HG03135 (cell line): ENCODE data around the gene REV1.
A peak's percentile ranks its signal among the peaks of the same experiment; 100 is the strongest.
"Not testable (repeated sequence)": the region's sequence is repeated elsewhere in the genome, so short reads cannot be mapped to it uniquely, and the experiment has no call there.

Experiments used
- ATAC-seq: cut with Tn5 transposase; IDR thresholded peaks from one replicate; pipeline ENCODE4 v1.9.1; 2021; ENCODE audit warnings: mild to moderate bottlenecking, moderate library complexity; ENCODE audit not compliant: unreplicated experiment

Gene REV1

GRCh38 chr2:99489761-99490622 is at the start of gene REV1:
REV1 (minus strand) TSS chr2:99490017; CDS start chr2:99464975, 25,042 bp downstream.
- ATAC-seq: peak; percentile 78

GRCh38 chr2:99537910-99538485 is 48.2 kb upstream of the REV1 start:
- no peak for ATAC-seq

- no peak for ATAC-seq
These were observed 34.2 kb upstream of the REV1 start for GRCh38 chr2:99524056-99524455.

GRCh38 chr2:99522157-99522556 is 32.3 kb upstream of the REV1 start:
- ATAC-seq: no peak

- ATAC-seq: no peak
These were observed 31.0 kb upstream of the REV1 start for GRCh38 chr2:99520813-99521212.

GRCh38 chr2:99520195-99520594 is 30.4 kb upstream of the REV1 start:
- ATAC-seq: no peak

GRCh38 chr2:99514357-99514756 is 24.5 kb upstream of the REV1 start:
- no peak for ATAC-seq

GRCh38 chr2:99512181-99512591 is 22.4 kb upstream of the REV1 start:
- ATAC-seq: no peak

- no peak for ATAC-seq
These were observed 19.6 kb upstream of the REV1 start for GRCh38 chr2:99509387-99509786.

- ATAC-seq: no peak
These were observed 18.4 kb upstream of the REV1 start for GRCh38 chr2:99507937-99508818.

GRCh38 chr2:99504844-99505584 is 15.2 kb upstream of the REV1 start:
- no peak for ATAC-seq

GRCh38 chr2:99503662-99504416 is 14.0 kb upstream of the REV1 start:
- not testable (repeated sequence) for ATAC-seq

GRCh38 chr2:99496021-99496420 is 6.2 kb upstream of the REV1 start:
- no peak for ATAC-seq

- ATAC-seq: no peak
These were observed 5.5 kb upstream of the REV1 start for GRCh38 chr2:99495115-99495860.

- ATAC-seq: no peak
These were observed 2.9 kb upstream of the REV1 start for GRCh38 chr2:99492721-99493120.

GRCh38 chr2:99490623-99491461 is 1.0 kb upstream of the REV1 start:
- peak; percentile 0 for ATAC-seq

- peak; percentile 36 for ATAC-seq
These were observed 605 bp downstream of the REV1 start for GRCh38 chr2:99489063-99489760.

- ATAC-seq: no peak
These were observed 1.2 kb downstream of the REV1 start for GRCh38 chr2:99488539-99489062.
